Prostate gland (tissue), 2 donors: ENCODE measurements around the gene NLGN2.

Experiments used
- CTCF ChIP-seq, 4 experiments: fragments of 200-600 bp in 2 of 4; fragments of 450-650 bp in 2 of 4; sonication (generic) in 2 of 4; IDR thresholded peaks; 1 replicate in 3 of 4; 2 replicates in 1 of 4; pipeline ENCODE4 v1.5.1; 2016 to 2019; ENCODE audit warnings: antibody characterized with exemption in 4 of 4, mild to moderate bottlenecking in 2 of 4, moderate library complexity in 2 of 4
- POLR2AphosphoS5 ChIP-seq: sonication (generic); formaldehyde crosslinking; IDR thresholded peaks from one replicate; pipeline ENCODE4 v1.6.1; 2017; ENCODE audit warnings: antibody characterized with exemption

DNA sequence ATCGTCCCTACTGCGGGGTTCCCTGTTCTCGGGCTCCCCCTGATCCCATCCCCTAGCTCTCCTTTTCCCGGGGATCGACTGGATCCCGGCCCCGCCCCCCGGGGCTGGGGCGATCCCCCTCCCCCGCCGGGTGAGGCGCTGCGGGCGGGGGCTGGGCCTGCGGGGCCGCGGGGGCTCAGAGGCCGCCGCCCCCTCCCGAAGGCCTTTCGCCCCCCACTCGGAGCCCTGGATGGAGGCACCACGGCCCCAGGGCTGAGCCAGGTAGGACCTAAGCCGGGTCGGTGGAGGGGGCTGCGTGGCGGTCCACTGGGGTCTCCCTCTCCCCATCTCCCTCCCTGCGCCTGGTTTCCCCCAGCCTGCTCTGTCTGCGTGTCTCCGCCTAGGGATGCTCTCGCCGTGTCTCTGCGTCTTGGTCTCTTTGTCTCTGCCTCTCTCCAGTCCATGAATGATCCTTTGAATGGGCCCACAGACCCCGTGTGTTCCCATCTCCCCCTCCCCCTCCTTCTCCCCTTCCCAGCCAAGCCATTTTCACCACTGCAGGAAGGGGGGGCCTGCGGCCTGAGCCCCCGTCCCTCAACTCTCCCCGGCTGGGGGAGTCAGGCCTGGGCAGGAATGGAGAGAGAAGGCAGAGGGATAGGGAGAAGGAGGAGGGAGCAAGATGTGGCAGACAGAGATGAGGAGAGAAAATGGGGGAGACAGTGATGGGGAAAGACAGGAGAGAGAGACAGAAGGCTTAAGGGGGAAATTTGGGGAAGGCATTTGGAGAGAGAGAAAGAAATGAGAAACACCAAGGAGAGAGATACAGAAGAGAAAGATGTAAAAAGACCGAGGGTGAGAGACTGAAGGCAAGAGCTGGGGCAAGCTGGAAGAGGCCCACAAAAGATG, 2.1 kb upstream of the NLGN2 start:
- TF ChIP-seq CTCF (IDR thresholded peaks at IDR 0.05) (no peak), POLR2AphosphoS5 (no peak)
